Gastroesophageal sphincter (tissue), 3 donors: Measurements from ENCODE around the gene ASAP2.

ENCODE experiments used
- EP300 ChIP-seq: sonication (generic); formaldehyde crosslinking; IDR thresholded peaks from one replicate; pipeline ENCODE4 v1.6.1; 2017; ENCODE audit warnings: antibody characterized with exemption, mild to moderate bottlenecking
- TF ChIP-seq, protein P1 (sequence below), 4 experiments: fragments of 200-600 bp in 2 of 4; fragments of 450-650 bp in 2 of 4; sonication (generic) in 1 of 4; IDR thresholded peaks; one replicate each; pipeline ENCODE4 v1.5.1; 2017 to 2019; ENCODE audit warnings: antibody characterized with exemption in 4 of 4, mild to moderate bottlenecking in 2 of 4, moderate library complexity in 2 of 4

DNA sequence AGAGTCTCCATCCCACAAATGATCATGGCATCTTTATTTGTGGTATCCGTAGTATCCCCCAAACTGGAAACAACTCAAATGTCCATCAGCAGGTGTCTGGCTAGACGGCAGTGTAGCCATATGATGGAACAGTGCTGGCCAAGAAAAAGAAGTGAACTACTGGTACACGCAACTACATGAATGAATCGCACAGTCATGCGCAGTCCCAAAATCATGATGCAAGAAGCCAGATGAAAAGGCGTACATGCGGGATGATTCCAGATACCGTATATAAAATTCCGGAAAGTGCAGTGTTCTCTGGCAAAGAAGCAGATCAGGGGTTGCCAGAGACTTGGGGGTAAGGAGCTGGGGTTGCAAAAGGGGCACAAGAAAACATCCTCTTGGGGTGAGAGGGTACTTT lies 102.5 kb downstream of the ASAP2 start:
- TF ChIP-seq, protein P1, sequence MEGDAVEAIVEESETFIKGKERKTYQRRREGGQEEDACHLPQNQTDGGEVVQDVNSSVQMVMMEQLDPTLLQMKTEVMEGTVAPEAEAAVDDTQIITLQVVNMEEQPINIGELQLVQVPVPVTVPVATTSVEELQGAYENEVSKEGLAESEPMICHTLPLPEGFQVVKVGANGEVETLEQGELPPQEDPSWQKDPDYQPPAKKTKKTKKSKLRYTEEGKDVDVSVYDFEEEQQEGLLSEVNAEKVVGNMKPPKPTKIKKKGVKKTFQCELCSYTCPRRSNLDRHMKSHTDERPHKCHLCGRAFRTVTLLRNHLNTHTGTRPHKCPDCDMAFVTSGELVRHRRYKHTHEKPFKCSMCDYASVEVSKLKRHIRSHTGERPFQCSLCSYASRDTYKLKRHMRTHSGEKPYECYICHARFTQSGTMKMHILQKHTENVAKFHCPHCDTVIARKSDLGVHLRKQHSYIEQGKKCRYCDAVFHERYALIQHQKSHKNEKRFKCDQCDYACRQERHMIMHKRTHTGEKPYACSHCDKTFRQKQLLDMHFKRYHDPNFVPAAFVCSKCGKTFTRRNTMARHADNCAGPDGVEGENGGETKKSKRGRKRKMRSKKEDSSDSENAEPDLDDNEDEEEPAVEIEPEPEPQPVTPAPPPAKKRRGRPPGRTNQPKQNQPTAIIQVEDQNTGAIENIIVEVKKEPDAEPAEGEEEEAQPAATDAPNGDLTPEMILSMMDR (IDR thresholded peaks at IDR 0.05) = no peak
- TF ChIP-seq EP300 = no peak
